GM18498 (cell line): Measurements from ENCODE around the gene TSPAN12.

Experiments used
- ATAC-seq: cut with Tn5 transposase; IDR thresholded peaks from one replicate; pipeline ENCODE4 v1.9.1; 2021; ENCODE audit warnings: mild to moderate bottlenecking, moderate library complexity; ENCODE audit not compliant: unreplicated experiment

Gene TSPAN12

DNA sequence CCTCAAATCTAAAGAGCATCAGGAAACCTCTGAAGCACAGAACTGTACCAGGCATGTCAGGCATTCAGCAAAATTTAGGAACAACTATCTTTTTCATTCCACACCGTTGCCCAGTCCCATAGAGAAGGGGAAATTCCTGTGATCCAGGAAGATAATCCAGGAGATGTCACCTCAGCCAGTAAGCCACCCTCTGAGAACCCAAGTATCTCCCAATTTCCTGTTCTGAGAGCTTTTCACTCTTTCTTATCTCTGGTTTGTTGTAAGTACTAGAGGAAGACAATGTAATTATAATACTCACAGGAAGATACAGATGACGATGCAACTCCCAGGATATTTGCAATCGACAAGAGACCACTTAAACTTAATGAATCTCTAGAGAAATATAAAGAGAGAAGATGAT is 97.1 kb downstream of the TSPAN12 start:
- no peak for ATAC-seq

DNA sequence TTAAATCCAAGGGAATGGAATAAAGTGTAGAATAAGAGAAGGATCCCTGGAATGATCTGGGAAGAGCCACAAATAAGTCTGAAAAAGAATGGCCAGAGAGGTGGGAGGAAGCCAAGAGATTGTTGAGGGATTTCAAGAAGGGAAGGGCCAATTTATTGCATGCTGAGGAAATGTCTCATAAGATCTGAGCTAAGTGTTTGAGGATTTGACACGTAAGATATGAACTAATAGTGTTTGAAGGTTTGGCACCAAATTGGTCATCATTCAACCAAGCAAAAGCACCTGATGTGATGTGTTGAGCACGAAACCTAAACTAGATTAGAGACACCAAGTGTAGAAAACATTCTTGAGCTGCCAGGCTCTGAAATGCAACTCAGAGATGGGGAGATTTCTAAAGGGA is 97.9 kb downstream of the TSPAN12 start:
- ATAC-seq, result peak; percentile 69

DNA sequence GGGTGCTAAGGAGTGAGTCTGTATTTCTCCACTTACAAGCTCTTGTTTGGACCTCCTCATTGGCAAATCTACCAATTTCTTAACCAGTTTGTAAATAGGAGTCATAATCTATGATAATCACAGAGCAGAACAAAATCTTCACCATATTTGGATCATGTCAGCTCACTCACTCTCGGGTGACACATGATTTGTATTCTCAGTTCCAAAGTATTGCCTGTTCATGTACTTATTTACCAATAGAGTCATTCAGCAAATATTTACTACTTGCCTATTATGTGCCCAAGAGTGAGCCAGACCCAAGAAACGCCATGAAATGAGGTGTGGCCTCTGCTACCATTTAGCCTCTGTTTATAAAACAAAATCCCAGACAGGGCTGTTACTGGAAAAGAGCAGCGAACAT is 114.8 kb downstream of the TSPAN12 start:
- no peak for ATAC-seq

DNA sequence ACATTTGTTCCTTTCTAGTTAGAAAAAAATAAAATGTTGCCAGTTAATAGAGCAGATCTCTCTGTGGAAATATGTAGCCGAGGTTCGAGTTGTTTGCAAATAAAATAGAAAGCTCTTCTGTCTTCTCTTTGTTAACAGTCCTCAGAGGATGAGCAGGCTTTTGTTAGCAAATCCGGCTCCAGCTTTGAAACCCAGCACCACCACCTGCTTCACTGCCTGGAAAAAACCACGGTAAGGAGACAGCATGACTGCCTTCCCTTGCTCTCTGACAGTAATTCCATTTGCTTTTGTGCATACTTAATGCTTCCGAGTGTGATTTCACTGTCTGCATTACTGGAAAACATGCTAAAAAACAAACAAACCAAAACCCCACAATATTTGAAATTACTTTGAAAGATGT is 115.6 kb downstream of the TSPAN12 start:
- no peak for ATAC-seq

DNA sequence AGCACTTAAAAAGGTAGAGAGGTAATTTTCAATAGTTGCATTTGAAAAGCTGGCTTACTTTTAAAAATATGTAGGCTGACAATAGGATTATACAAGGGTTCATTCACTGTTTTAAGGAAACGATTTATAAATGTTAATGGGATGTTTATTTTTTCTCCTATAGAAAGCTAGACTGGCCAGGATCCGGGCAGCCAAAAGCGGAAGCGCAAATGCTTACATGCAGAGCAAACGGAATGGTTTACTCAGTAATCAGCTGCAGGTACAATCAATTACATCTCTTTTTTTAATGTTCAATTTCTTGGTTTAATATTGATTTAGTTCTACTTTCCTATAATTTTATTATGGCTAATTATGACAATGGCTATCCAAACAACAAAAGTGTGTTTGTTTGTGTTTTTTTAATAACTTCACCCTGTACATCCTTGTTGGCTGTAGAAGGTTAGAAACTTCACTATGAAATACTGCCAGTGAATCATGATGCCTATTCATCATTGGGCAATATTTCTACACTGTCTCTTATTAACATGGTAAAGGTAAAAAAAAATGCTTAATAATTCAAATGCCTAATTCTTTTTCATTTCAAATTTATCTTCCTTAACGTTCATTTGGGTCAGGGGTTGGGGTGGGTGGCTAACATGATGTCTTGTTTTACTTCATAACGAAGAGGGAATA is 116.4 kb downstream of the TSPAN12 start:
- ATAC-seq, result no peak

DNA sequence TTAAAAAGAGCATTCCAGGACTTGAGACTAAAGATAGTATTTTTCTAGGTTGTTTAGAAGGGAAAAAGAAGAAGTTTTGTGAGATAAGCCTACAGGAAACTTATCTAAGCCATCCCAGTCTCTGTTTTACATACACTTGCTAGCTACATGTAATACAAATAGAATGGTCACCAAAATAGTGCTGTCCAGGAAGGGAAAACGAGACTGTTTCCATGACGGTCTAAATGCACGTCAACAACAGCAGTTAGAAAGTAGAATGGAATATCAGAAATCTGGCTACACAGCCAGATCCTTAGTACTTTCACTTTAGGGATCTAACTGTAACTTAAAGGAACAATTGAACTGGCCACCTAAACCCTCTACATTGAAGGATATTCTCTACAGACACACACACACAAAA is 117.6 kb downstream of the TSPAN12 start:
- no peak for ATAC-seq

DNA sequence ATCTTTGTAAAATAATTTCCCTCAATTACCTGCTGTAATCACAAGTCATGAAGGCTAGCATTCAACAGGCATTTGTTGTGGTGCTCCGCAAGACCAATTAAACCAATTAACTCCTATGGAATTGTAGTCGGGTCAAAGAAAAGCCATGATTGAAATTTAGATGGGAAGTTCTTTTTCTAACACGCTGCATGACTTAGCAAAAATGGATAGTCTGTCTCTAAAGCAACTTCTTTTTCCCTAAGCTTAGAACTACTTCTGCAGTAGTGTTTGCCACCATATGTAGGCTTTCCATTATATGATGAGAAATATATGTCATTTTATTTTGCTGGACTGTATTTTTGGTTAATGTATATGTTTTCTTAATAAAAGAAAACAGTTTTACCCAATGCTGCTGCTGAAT is 119.1 kb downstream of the TSPAN12 start:
- no peak for ATAC-seq
